NCI-H748 (cell line): ENCODE results near the gene MYO1E.

Experiments used
- DNase-seq: peaks from one replicate; lab custom pipeline; 2025; ENCODE audit not compliant: unreplicated experiment; lab: John Stamatoyannopoulos, UW

MYO1E gene

GRCh38 chr15:59321000-59321689, 51.5 kb downstream of the MYO1E start:
- no peak for DNase-seq

- DNase-seq = no peak
Observed at GRCh38 chr15:59317211-59317610, 55.5 kb downstream of the MYO1E start.

DNA sequence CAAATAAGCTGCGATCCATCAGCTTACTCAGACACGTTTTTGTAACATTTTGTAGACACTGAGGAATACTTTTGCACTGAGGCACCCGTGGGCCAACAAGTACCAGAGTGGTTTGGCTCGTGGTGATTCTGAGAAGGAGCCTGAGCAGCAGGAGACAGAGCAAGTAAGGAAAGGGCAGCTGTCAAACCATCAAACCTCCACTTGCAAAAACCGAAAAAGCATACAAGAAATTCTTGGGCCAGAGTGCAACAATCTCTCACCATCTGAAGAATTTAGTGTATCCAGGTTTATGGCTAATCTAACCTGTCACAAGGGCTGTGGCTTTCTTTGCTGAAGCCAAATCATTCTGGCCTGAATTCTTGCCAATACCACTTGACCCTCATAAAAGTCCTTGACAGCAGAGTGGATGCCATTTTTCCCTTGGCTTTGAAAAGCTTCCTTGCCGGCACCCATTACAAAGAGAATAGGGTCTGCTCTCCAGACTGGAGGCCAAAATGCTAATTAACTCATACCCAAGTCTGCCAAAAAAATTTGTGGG, 56.7 kb downstream of the MYO1E start:
- DNase-seq = no peak

DNA sequence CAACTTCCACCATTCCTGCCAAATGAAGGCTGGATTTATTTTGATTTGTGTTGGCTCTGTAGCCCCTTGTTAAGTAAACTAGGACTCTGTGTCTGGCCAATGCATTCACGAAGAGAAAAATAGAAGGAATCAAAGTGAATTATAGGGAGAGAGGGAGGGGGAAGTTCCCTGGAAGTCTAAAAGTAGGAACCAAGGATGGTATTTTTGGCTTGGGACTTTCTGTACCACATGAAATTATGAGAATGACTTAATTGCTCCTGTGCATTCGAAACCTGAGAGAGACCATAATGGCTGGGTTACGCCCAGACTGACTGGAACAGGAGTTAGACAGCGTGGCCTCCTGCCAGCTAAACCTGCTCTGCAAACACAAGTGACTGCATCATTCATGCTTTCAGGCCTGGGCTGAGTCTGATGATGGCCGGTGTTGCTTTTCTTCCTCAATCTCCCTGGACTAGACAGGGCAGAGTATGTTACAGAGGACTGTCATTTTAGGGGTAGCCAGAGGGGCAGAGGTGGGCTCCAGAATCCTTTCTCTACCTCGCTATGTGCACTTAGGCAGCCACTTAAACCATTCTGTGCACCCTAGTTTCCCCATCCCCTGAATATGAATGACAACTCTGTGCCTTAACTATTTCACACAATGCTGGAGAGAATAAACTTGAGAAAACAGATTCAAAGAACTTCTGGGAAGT, 58.9 kb downstream of the MYO1E start:
- DNase-seq = peak; percentile 80

GRCh38 chr15:59312205-59312604, 60.5 kb downstream of the MYO1E start:
- DNase-seq = no peak

GRCh38 chr15:59311195-59311594, 61.5 kb downstream of the MYO1E start:
- no peak for DNase-seq

- DNase-seq = no peak
Observed at GRCh38 chr15:59309405-59309804, 63.3 kb downstream of the MYO1E start.

- no peak for DNase-seq
Observed at GRCh38 chr15:59307165-59307537, 65.5 kb downstream of the MYO1E start.

- DNase-seq = no peak
Observed at GRCh38 chr15:59306520-59307164, 66.0 kb downstream of the MYO1E start.

- no peak for DNase-seq
Observed at GRCh38 chr15:59304807-59305206, 67.9 kb downstream of the MYO1E start.

- no peak for DNase-seq
Observed at GRCh38 chr15:59304034-59304795, 68.5 kb downstream of the MYO1E start.

DNA sequence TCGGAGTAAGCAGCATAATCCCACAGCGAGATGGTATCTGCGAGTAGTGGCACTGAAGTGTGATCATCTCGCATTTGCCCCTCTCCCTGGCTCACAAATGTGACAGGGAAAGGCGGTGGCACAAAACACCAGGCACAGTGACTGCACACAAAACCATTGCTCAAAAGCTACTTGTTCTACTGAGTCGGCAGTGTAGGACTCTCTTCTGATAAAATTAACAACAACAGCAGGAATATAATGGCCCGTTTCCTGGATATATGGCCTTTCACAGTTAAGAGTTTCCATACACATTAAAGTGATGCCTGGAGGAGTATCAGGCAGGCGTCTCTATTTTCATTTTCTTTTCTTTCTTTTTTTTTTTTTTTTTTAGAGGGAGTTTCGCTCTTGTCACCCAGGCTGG, 69.0 kb downstream of the MYO1E start:
- no peak for DNase-seq

DNA sequence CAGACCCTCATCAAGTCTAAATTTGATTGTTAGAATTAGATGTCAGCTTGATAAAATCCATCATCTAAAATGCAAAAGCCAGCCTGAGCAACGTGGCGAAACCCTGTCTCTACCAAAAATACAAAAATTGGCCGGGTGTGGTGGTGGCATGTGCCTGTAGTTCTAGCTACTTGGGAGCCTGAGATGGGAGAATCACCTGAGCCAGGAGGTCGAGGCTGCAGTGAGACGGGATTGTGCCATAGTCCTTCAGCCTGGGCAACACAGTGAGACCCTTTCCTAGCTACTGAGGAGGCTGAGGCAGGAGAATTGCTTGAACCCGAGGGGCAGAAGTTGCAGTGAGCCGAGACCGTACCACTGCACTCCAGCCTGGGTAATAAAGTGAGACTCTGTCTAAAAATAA, 69.5 kb downstream of the MYO1E start:
- DNase-seq = no peak

- DNase-seq = no peak
Observed at GRCh38 chr15:59301527-59301926, 71.1 kb downstream of the MYO1E start.

DNA sequence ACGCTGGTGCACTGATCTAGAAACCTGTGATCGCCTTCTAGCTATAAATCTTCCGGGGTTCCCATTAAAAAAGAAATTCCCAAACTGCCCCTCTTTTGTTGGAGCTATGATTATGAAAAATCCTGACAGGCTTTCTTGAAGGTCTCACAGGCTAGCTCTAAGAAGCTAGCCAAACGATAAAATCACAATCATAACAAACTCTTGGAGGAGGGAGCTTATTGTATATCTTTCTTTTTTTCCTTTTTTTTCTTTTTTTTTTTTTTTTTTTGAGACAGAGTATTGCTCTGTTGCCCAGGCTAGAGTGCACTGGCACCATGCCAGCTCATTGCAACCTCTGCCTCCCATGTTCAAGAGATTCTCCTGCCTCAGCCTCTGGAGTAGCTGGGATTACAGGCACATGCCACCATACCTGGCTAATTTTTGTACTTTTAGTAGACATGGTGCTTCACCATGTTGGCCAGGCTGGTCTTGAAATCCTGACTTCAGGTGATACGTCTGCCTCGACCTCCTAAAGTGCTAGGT, 72.0 kb downstream of the MYO1E start:
- no peak for DNase-seq

- DNase-seq = no peak
Observed at GRCh38 chr15:59299929-59300617, 72.6 kb downstream of the MYO1E start.

DNA sequence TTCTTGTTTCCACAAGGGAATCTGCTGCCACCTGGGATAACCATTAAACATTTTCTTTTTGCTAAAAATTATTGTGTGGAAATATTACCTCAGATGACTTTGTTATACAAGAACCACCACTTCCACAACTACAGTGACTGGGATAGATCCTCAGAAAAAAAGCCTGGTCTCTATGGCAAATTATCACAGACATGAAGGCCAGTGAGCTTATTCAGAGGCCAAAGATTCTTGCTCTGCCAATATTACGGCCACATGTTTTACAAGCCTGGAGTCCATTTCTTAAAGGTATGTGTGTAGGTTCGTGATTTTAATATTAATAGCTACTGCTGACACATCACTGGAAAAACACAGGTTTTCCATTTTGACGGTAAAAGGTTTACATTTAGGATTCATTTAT, 73.8 kb downstream of the MYO1E start:
- DNase-seq = no peak

DNA sequence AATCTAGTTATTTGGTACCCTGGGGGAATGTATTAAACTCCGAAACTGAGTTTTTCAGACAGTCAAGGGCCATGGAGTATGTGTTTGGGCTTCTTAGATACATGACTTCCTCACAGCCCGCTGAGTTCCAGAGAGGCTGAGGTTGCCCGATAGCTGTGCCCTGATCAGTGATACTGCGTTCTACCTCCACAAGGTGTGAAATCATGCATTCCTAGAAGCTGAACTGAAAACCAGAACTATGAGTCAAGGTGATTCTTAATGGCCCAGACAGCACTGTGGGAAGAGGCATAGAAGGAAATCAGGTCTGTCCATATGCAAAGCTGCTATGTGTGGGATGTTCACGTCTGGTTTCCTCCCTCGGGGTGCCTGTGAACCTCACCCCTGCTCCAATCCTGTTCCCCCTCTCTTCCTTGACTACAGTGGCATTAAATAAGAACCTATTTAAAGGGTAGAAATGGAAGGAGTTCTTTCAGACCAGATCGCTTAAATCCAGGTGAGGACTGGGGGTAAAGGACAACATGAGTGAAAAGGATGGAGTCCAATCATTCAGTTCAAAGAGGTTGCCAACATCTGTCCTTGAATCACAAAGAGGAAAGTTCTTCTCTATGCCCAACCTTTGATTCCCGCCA, 74.3 kb downstream of the MYO1E start:
- no peak for DNase-seq

GRCh38 chr15:59296181-59296617, 76.5 kb downstream of the MYO1E start:
- no peak for DNase-seq
